Measurements from ENCODE around the gene RCAN2. TPM values are rescaled to one million over a fixed set of nuclear protein-coding genes. Genes with fewer than 3 reads are reported as not detected.

RCAN2 gene
- total RNA-seq, 1 experiment from 2014 or later, result 0.44 TPM

GRCh38 chr6:46215777-46216176 is 275.5 kb downstream of the RCAN2 start:
- no peak overlapping the region for H3K27ac ChIP-seq
- no peak overlapping the region for H3K4me2 ChIP-seq
- H3K9me3 ChIP-seq (ENCODE audit: insufficient read depth, low read depth), result no peaks in the 10 kb centered on the region
- no TSS peak for BruUV-seq (replicated peaks)
- DNase-seq, result no peak
- no peaks in the 10 kb centered on the region for H3K4me1 ChIP-seq (replicated peaks; ENCODE audit: insufficient read depth)
- H3F3A ChIP-seq (ENCODE audit: insufficient read depth, low read depth), result no peaks in the 10 kb centered on the region
- no peaks in the 10 kb centered on the region; the same call in 1 of the 2 replicates for H3K9me2 ChIP-seq (ENCODE audit: insufficient read depth)
- no peaks in the 10 kb centered on the region for H3K36me3 ChIP-seq (ENCODE audit: low read depth)
- intact Hi-C loops (cut with micrococcal nuclease; ENCODE audit: unreplicated experiment), result no loop called here
- H2AFZ ChIP-seq, result no peak overlapping the region
- CTCF ChIA-PET, result interaction anchor here (0.5 kb wide), 1 partner anchor 86 kb away, joined by 8 read pairs; the partner anchor contains the start of gene ENPP4
- no peaks in the 10 kb centered on the region for H4K20me1 ChIP-seq (ENCODE audit: insufficient read depth)
- TF ChIP-seq EZH2 (IDR thresholded peaks at IDR 0.05; ENCODE audit: low read depth) (no peak), CTCF (conservative IDR thresholded peaks at IDR 0.05) (no peak)
- H3K27me3 ChIP-seq (ENCODE audit: insufficient read depth, low read depth), result peaks cover 6% of the 10 kb centered on the region; the same call in 1 of the 2 replicates
- POLR2A ChIA-PET (ENCODE audit: unreplicated experiment), result no interaction called here
- H3K79me2 ChIP-seq (ENCODE audit: low read depth), result no peaks in the 10 kb centered on the region
- H3K4me3 ChIP-seq, result no peak overlapping the region

DNA sequence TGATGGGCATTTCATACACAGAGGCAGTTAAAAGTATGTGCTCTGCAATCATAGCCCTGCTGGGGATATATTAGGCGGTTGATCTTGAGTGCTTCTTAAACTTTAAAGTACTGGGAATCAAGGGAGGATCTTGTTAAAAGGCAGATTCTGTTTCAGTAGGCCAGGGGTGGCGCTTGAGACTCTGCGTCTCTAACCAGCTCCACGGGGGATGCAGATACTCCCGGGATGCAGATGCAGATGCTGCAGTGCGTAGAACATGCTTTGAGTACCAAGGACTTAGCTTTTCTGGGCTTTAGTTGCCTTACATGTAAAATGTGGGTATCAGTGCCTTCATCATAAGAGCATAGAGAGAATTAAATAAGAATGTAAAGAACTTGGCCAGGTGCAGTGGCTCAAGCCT is 276.0 kb downstream of the RCAN2 start:
- Histone ChIP-seq H3K79me2 (ENCODE audit: low read depth) (no peaks in the 10 kb centered on the region), H3K4me1 (replicated peaks; ENCODE audit: insufficient read depth) (no peaks in the 10 kb centered on the region), H3K36me3 (ENCODE audit: low read depth) (no peaks in the 10 kb centered on the region), H3K9me2 (ENCODE audit: insufficient read depth) (no peaks in the 10 kb centered on the region; the same call in 1 of the 2 replicates), H3K4me3 (no peak overlapping the region), H3F3A (ENCODE audit: insufficient read depth, low read depth) (no peaks in the 10 kb centered on the region), H3K4me2 (no peak overlapping the region), H4K20me1 (ENCODE audit: insufficient read depth) (no peaks in the 10 kb centered on the region), H3K27ac (no peak overlapping the region), H3K27me3 (ENCODE audit: insufficient read depth, low read depth) (peaks cover 6% of the 10 kb centered on the region; the same call in 1 of the 2 replicates), H3K9me3 (ENCODE audit: insufficient read depth, low read depth) (no peaks in the 10 kb centered on the region), H2AFZ (no peak overlapping the region)
- TF ChIP-seq EZH2 (IDR thresholded peaks at IDR 0.05; ENCODE audit: low read depth) (no peak), CTCF (conservative IDR thresholded peaks at IDR 0.05) (no peak)
- intact Hi-C loops (cut with micrococcal nuclease; ENCODE audit: unreplicated experiment), result no loop called here
- BruUV-seq (replicated peaks), result no TSS peak
- ChIA-PET CTCF (no interaction called here), POLR2A (ENCODE audit: unreplicated experiment) (no interaction called here)
- DNase-seq, result no peak

DNA sequence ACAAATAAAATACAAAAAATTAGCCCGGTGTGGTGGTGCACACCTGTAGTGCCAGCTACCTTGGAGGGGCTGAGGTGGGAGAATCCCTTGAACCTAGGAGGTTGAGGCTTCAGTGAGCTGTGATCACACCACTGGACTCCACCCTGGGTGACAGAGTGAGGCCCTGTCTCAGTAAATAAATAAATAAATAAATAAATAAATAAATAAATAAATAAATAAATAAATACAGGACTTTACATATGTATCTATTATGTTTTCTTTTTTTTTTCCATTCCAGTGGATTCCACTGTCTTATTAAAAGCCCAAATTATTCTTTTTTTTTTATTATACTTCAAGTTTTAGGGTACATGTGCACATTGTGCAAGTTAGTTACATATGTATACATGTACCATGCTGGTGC is 279.3 kb downstream of the RCAN2 start:
- Histone ChIP-seq H3K27ac (no peak overlapping the region), H3K9me2 (ENCODE audit: insufficient read depth) (no peaks in the 10 kb centered on the region; the same call in 1 of the 2 replicates), H3K4me1 (replicated peaks; ENCODE audit: insufficient read depth) (no peaks in the 10 kb centered on the region), H3K4me2 (no peak overlapping the region), H3K9me3 (ENCODE audit: insufficient read depth, low read depth) (no peaks in the 10 kb centered on the region), H4K20me1 (ENCODE audit: insufficient read depth) (no peaks in the 10 kb centered on the region), H3K27me3 (ENCODE audit: insufficient read depth, low read depth) (peaks cover 6% of the 10 kb centered on the region; the same call in 1 of the 2 replicates), H3K79me2 (ENCODE audit: low read depth) (no peaks in the 10 kb centered on the region), H2AFZ (no peak overlapping the region), H3F3A (ENCODE audit: insufficient read depth, low read depth) (no peaks in the 10 kb centered on the region), H3K4me3 (no peak overlapping the region), H3K36me3 (ENCODE audit: low read depth) (no peaks in the 10 kb centered on the region)
- intact Hi-C loops (cut with micrococcal nuclease; ENCODE audit: unreplicated experiment), result no loop called here
- no TSS peak for BruUV-seq (replicated peaks)
- no peak for DNase-seq
- TF ChIP-seq CTCF (conservative IDR thresholded peaks at IDR 0.05), result no peak
- TF ChIP-seq EZH2 (IDR thresholded peaks at IDR 0.05; ENCODE audit: low read depth), result no peak
- POLR2A ChIA-PET (ENCODE audit: unreplicated experiment), result no interaction called here
- CTCF ChIA-PET, result no interaction called here

All from PC-9 (cell line).